NCI-H1436 treated with DMSO at 0.1 percent for 48 hours (cell line): ENCODE data around the gene TDRD12.
"Not testable (repeated sequence)": the region's sequence is repeated elsewhere in the genome, so short reads cannot be mapped to it uniquely, and the experiment has no call there.

Experiments used
- DNase-seq: peaks from one replicate; lab custom pipeline; 2025; lab: John Stamatoyannopoulos, UW

TDRD12 gene

GRCh38 chr19:32748497-32748896 is 28.9 kb downstream of the TDRD12 start:
- DNase-seq, result no peak

GRCh38 chr19:32748948-32749347 is 29.4 kb downstream of the TDRD12 start:
- DNase-seq, result no peak

GRCh38 chr19:32749361-32749760 is 29.8 kb downstream of the TDRD12 start:
- no peak for DNase-seq

GRCh38 chr19:32750441-32751055 is 31.0 kb downstream of the TDRD12 start:
- no peak for DNase-seq

- DNase-seq, result no peak
These were observed 31.5 kb downstream of the TDRD12 start for GRCh38 chr19:32751066-32751465.

- DNase-seq, result no peak
These were observed 37.6 kb downstream of the TDRD12 start for GRCh38 chr19:32757189-32757588.

- DNase-seq, result not testable (repeated sequence)
These were observed 45.8 kb downstream of the TDRD12 start for GRCh38 chr19:32765365-32765764.

DNA sequence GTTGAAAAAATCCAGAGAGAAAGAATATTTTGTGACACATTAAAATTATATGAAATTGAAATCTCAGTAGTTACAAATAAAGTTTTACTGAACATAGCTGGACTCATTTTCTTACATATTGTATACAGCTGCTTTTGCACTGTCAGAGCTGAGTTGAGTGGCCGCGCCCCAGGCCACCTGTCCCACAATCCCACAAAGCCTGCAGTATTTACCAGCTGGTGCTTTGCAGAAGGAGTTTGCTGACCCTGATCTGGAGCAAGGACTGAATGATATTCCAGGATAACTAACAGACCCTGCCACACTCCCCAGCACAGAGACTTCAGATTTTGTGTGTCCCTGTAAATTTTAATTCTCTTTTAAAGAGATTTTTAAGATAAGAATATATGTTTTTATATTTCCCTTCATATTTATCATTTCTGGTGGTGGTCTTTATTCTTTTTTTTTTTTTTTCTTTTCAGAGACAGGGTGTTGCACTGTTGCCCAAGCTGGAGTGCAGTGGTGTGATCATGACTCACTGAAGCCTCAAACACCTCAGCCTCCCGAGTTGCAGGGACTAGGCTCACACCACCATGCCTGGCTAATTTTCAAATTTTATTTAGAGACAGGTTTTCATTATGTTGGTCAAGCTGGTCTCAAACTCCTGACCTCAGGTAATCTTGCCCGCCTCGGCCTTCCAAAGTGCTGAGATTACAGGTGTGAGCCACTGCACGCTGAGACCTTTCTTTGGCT is 48.5 kb downstream of the TDRD12 start:
- no peak for DNase-seq

DNA sequence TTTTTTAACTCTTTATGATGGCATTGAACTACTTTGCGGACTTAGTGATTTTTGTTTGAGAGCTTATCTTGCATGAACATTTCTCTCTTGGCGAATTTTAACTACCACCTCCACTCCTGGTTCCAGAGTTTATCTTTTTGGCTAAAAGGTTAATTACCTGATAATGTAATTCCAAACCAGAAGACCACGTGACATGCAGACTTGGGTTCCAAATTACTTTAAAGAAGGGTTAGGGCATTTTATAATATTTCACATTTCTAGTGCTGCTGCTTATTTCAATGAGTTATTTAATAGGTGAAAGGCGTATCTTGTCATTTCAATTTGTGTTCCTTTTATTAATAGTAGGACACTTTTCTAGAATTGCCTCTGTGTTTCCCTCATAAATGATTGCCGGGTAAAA is 52.0 kb downstream of the TDRD12 start:
- DNase-seq, result no peak

GRCh38 chr19:32773126-32773525 is 53.6 kb downstream of the TDRD12 start:
- DNase-seq, result no peak

- no peak for DNase-seq
These were observed 59.5 kb downstream of the TDRD12 start for GRCh38 chr19:32779082-32779481.

DNA sequence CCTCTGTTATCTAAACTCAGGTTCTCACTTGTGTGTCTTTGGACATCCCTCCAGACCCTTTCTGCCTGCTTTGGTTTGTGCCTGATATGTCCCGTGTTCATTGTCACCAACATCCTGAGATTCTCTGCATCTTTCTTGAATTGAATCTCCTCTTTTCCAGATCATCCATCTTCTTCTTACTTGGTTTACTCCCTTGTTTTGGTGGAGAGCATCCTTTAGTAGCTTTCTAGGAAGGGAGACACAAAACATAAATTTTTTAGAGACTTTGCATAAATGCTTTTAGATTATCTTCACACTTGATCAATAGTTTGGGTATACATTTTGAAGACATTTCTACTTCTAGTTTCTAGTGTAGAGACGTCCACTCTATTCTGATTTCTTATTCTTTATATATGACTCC is 61.7 kb downstream of the TDRD12 start:
- DNase-seq, result no peak

DNA sequence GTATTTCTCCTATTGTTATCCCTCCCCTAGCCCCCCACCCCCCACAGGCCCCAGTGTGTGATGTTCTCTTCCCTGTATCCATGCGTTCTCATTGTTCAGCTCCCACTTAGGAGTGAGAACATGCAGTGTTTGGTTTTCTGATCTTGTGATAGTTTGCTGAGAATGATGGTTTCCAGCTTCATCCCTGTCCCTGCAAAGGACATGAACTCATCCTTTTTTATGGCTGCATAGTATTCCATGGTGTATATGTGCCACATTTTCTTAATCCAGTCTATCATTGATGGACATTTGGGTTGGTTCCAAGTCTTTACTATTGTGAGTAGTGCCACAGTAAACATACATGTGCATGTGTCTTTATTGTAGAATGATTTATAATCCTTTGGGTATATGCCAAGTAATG is 62.5 kb downstream of the TDRD12 start:
- not testable (repeated sequence) for DNase-seq

GRCh38 chr19:32787161-32787813 is 67.7 kb downstream of the TDRD12 start:
- not testable (repeated sequence) for DNase-seq

DNA sequence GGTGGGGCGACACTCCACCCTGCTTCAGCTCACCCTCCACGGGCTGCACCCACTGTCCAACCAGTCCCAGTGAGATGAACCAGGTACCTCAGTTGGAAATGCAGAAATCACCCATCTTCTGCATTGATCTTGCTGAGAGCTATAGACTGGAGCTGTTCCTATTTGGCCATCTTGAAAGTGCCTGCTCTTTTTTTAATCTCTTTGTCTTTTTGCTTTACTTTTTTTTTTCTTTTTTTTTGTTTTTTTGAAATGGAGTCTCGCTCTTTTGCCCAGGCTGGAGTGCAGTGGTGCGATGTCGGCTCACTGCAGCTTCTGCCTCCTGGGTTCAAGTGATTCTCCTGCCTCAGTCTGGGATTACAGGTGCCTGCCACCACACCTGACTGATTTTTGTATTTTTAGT is 68.3 kb downstream of the TDRD12 start:
- DNase-seq, result not testable (repeated sequence)

- DNase-seq, result no peak
These were observed 69.9 kb downstream of the TDRD12 start for GRCh38 chr19:32789429-32789828.

DNA sequence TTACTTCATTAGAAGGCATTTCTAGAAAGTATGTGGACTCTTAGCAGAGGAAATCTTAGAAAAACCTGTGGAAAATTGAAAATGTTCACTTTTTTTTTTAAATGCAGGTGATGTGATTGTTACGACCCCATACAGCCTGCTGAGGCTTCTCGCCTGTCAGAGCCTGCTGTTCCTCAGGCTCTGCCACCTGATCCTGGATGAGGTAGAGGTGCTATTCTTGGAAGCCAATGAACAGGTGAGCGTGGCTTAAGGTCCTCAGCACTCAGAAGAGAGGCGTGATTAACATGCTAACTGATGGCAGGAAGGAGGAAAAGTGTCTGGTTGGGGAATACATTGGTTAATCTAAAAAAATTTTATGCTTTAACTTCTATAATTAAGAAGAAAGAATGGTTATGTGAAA is 78.6 kb downstream of the TDRD12 start:
- no peak for DNase-seq

GRCh38 chr19:32800191-32800590 is 80.6 kb downstream of the TDRD12 start:
- no peak for DNase-seq

- no peak for DNase-seq
These were observed 81.2 kb downstream of the TDRD12 start for GRCh38 chr19:32800754-32801153.

DNA sequence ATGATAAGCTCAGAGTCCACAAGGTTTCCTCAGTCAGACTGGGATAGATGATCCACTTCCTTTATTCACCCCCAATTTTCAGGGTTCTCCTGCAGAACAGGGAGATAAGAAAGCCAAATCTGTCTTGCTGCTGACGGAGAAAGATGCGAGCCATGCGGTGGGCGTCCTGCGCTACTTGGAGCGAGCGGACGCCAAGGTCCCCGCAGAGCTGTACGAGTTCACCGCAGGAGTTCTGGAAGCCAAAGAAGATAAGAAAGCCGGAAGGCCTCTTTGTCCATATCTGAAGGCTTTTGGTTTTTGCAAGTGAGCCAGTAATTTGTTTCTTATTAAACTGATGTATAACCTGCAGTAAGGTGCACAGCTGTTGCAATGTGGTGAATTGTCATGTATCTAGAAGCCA is 83.3 kb downstream of the TDRD12 start:
- DNase-seq, result no peak

GRCh38 chr19:32808236-32808635 is 88.7 kb downstream of the TDRD12 start:
- DNase-seq, result no peak

- no peak for DNase-seq
These were observed 89.7 kb downstream of the TDRD12 start for GRCh38 chr19:32809254-32809653.

DNA sequence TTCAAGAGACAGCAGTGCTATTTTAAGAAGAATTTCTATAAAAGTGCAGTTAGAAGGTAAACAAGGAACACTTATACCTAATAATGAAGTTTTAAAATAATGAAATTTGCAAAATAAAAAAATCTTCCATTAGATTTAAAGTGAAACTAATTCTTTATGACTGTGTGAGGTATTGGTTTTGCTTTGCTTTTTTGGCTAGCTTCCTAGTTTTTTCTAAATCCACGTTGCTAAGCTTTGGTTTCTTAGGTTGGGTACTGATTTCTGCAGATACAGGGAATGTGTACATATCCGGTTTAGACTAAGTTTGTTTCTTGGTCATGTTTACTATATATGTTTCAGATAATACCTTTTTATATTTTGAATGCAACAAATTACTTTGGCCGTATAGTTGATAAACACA is 90.2 kb downstream of the TDRD12 start:
- DNase-seq, result no peak
